Tibial nerve (tissue), 3 donors: ENCODE data around the gene FLOT2.

Experiments
- CTCF ChIP-seq, 5 experiments: fragments of 200-600 bp in 3 of 5; fragments of 450-650 bp in 2 of 5; sonication (generic) in 3 of 5; IDR thresholded peaks; one replicate each; pipeline ENCODE4 v1.5.1; 2016 to 2019; ENCODE audit warnings: antibody characterized with exemption in 5 of 5, mild to moderate bottlenecking in 3 of 5, moderate library complexity in 2 of 5
- POLR2A ChIP-seq, 2 donors: fragments of 450-650 bp; IDR thresholded peaks; one replicate each; pipeline ENCODE4 v1.6.1; 2017; ENCODE audit warnings: antibody characterized with exemption in 2 of 2, mild to moderate bottlenecking in 2 of 2, moderate library complexity in 2 of 2

GRCh38 chr17:28940675-28941074 lies 43.1 kb upstream of the FLOT2 start:
- no peak for TF ChIP-seq POLR2A (IDR thresholded peaks at IDR 0.05)
- no peak for TF ChIP-seq CTCF (IDR thresholded peaks at IDR 0.05)
